Transverse colon (tissue), 4 donors: ENCODE results near the gene BCAR3. TPM values are rescaled to one million over a fixed set of nuclear protein-coding genes. Genes with fewer than 3 reads are reported as not detected.

Source experiments
- DNase-seq: peaks from one replicate; pipeline ENCODE4 v3.0.0-alpha.2; 2019
- H3K27ac ChIP-seq, 4 donors: fragments of 200-600 bp; sonication (generic); 2 replicates each; pipeline ENCODE4 v1.5.1; 2016 to 2018; ENCODE audit warnings: inconsistent platforms in 4 of 4
- H3K27me3 ChIP-seq: fragments of 200-600 bp; sonication (generic); 2 replicates; pipeline ENCODE4 v1.5.1; 2017; ENCODE audit warnings: inconsistent platforms
- H3K36me3 ChIP-seq, 4 donors: fragments of 200-600 bp; sonication (generic); 2 replicates each; pipeline ENCODE4 v1.5.1; 2017 to 2019; ENCODE audit warnings: inconsistent platforms in 4 of 4
- H3K4me1 ChIP-seq, 4 donors: fragments of 200-600 bp; sonication (generic); 2 replicates each; pipeline ENCODE4 v1.5.1; 2017 to 2020; ENCODE audit warnings: inconsistent platforms in 4 of 4
- H3K4me3 ChIP-seq, 4 donors: fragments of 200-600 bp; sonication (generic); 1 replicate in 1 of 4; 2 replicates in 3 of 4; pipeline versions ENCODE4 v1.5.1 to v1.6.1; 2017 to 2019; ENCODE audit warnings: inconsistent platforms in 4 of 4
- H3K9me3 ChIP-seq, 2 donors: fragments of 200-600 bp; sonication (generic); 2 replicates each; pipeline ENCODE4 v1.5.1; 2017 to 2019; ENCODE audit warnings: inconsistent platforms in 2 of 2
- EP300 ChIP-seq: sonication (generic); formaldehyde crosslinking; IDR thresholded peaks from one replicate; pipeline ENCODE4 v1.6.1; 2017; ENCODE audit warnings: antibody characterized with exemption, low read depth
- POLR2A ChIP-seq: fragments of 450-650 bp; IDR thresholded peaks from one replicate; pipeline ENCODE4 v1.6.1; 2016; ENCODE audit warnings: antibody characterized with exemption, mild to moderate bottlenecking, moderate library complexity
- POLR2AphosphoS5 ChIP-seq, 3 donors: sonication (generic); formaldehyde crosslinking; IDR thresholded peaks; one replicate each; pipeline ENCODE4 v1.6.1; 2016; ENCODE audit warnings: antibody characterized with exemption in 3 of 3
- WGBS, 2 donors: methylation state at CpG; one replicate each; pipeline ENCODE4 v1.1.5; 2018; ENCODE audit warnings: low coverage in 1 of 2; 5-methylcytosine and 5-hydroxymethylcytosine counted together
- in situ Hi-C, 4 donors: fragments of 200-750 bp; cut with MboI; loops; one replicate each; pipeline versions ENCODE4 v1.15.0 to v1.15.1; 2017; ENCODE audit warnings: low sequenced_read_pairs in 3 of 4, low pct_ligation_motif_present in 1 of 4, low pct_unique_long_range_greater_than_20kb in 1 of 4
- intact Hi-C: fragments of 100-400 bp; cut with DNase I; formaldehyde crosslinking; loops from one replicate; pipeline ENCODE4 v1.15.1; 2023; ENCODE audit warnings: low total_unique reads
- total RNA-seq, 4 donors: library from RNA; depleted of rRNA; stranded (reverse); fragments of >200 nt; gene quantifications; one replicate each; pipeline ENCODE4 v1.1.0, GENCODE V29; 2016
- TF ChIP-seq, protein P1 (sequence below), 5 experiments: fragments of 200-600 bp in 3 of 5; fragments of 450-650 bp in 2 of 5; sonication (generic) in 3 of 5; IDR thresholded peaks; 1 replicate in 2 of 5; 2 replicates in 3 of 5; pipeline ENCODE4 v1.5.1; 2016 to 2017; ENCODE audit warnings: antibody characterized with exemption in 5 of 5, inconsistent platforms in 3 of 5, mild to moderate bottlenecking in 2 of 5, moderate library complexity in 1 of 5

The BCAR3 gene
- total RNA-seq, 4 donors from 2014 or later = 12.3 to 71.7 (median 40.5) TPM

DNA sequence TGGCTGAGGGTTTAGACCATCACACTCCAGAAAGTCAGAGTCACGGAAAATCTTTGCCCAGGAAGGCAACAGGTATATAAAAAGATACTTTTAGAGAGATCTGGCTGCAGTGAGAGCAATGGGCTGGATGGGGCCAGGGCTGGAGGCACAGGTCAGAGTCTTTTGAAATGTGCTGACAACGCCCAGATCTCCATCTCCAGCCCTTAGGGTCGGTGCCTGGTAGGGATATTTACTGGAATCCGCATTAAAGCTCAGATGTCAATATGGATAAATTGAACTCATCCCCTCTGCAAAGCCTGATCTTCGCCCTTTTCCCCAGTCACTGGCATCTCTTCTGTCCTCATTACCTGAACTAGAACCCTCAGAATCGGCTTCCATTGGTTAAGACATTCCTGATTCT is 82.2 kb downstream of the BCAR3 start:
- Histone ChIP-seq H3K4me3 (no peak overlapping the region), H3K36me3 (no peaks in the 10 kb centered on the region), H3K4me1 (peaks cover 0 to 8% (median 2%) of the 10 kb centered on the region in 4 donors), H3K27me3 (no peaks in the 10 kb centered on the region), H3K9me3 (no peaks in the 10 kb centered on the region), H3K27ac (no peak overlapping the region)
- 95 to 100% methylated on average over 1 to 6 of the region's 6 CpGs for WGBS, 2 donors
- TF ChIP-seq, protein P1, sequence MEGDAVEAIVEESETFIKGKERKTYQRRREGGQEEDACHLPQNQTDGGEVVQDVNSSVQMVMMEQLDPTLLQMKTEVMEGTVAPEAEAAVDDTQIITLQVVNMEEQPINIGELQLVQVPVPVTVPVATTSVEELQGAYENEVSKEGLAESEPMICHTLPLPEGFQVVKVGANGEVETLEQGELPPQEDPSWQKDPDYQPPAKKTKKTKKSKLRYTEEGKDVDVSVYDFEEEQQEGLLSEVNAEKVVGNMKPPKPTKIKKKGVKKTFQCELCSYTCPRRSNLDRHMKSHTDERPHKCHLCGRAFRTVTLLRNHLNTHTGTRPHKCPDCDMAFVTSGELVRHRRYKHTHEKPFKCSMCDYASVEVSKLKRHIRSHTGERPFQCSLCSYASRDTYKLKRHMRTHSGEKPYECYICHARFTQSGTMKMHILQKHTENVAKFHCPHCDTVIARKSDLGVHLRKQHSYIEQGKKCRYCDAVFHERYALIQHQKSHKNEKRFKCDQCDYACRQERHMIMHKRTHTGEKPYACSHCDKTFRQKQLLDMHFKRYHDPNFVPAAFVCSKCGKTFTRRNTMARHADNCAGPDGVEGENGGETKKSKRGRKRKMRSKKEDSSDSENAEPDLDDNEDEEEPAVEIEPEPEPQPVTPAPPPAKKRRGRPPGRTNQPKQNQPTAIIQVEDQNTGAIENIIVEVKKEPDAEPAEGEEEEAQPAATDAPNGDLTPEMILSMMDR (IDR thresholded peaks at IDR 0.05) = no peak
- TF ChIP-seq POLR2A = no peak
- no peak for TF ChIP-seq EP300
- TF ChIP-seq POLR2AphosphoS5 (IDR thresholded peaks at IDR 0.05) = no peak
- in situ Hi-C loops (no loop called here), intact Hi-C loops (no loop called here)
- DNase-seq = no peak

DNA sequence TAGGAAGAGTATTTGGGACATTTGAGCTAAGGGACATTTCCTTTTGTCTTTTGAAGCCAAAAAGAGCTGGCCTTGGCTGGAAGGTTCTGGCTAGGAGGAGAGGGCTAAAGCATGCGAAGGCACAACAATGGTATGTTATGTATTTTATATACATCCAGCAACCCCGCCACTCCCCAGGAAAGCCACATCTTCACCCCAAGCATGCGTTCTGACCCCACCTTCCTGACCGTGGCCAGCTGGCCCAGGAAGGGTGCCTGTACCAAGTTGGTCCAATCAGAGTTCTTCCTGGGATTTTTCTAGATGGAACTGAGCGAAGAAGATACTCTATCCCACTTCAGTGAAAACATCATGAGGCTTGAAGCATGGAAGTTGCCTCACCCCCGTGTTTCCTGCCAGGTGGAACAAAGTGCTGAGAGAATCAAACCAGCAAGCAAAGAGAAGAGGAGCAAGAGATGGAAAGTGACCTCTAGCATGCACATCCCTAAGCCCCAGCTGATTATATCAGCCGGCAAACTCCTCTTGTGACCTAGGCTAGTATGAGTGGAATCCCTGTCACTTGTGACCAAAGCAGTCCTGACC is 82.7 kb downstream of the BCAR3 start:
- in situ Hi-C loops (no loop called here), intact Hi-C loops (no loop called here)
- Histone ChIP-seq H3K4me1 (peaks cover 3 to 14% (median 5%) of the 10 kb centered on the region in 4 donors), H3K27ac (no peak overlapping the region), H3K27me3 (no peaks in the 10 kb centered on the region), H3K9me3 (no peaks in the 10 kb centered on the region), H3K36me3 (no peaks in the 10 kb centered on the region), H3K4me3 (no peak overlapping the region)
- TF ChIP-seq POLR2A (no peak), EP300 (no peak), POLR2AphosphoS5 (IDR thresholded peaks at IDR 0.05) (no peak)
- TF ChIP-seq, protein P1 (IDR thresholded peaks at IDR 0.05) = no peak
- WGBS, 2 donors = 93% methylated on average over 7 of the region's 7 CpGs; no CpG with 5 or more reads in 1 of the 2 donors
- no peak for DNase-seq

DNA sequence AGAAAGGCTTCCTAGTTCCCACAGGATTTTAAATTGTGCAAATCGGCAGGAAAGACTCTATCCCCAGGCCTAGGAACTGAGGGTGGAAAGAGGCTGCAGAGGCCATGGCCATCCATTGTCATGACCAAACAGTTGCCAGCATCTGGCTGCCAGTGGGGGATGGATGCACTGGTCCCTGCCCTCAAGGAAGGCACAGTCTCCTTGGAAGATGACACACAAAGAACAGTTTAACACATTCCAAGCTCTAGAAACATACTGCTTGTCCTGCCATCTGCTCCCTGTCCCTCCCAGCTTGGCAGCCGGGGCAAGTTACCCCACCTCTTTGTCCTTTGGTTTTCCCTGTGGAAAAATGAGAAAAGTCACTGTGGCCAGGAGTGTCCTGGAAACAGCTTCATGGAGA is 83.2 kb downstream of the BCAR3 start:
- WGBS, 2 donors = 88 to 90% methylated on average over 2 of the region's 2 CpGs
- TF ChIP-seq POLR2A (no peak), EP300 (no peak), POLR2AphosphoS5 (IDR thresholded peaks at IDR 0.05) (no peak)
- TF ChIP-seq, protein P1 (IDR thresholded peaks at IDR 0.05) = no peak
- no peaks in the 10 kb centered on the region for H3K36me3 ChIP-seq
- no peak overlapping the region for H3K27ac ChIP-seq
- H3K9me3 ChIP-seq = no peaks in the 10 kb centered on the region
- in situ Hi-C loops = no loop called here
- DNase-seq = no peak
- H3K4me1 ChIP-seq = peaks cover 7 to 19% (median 10%) of the 10 kb centered on the region in 4 donors
- no peak overlapping the region for H3K4me3 ChIP-seq
- no peaks in the 10 kb centered on the region for H3K27me3 ChIP-seq
- intact Hi-C loops = no loop called here

DNA sequence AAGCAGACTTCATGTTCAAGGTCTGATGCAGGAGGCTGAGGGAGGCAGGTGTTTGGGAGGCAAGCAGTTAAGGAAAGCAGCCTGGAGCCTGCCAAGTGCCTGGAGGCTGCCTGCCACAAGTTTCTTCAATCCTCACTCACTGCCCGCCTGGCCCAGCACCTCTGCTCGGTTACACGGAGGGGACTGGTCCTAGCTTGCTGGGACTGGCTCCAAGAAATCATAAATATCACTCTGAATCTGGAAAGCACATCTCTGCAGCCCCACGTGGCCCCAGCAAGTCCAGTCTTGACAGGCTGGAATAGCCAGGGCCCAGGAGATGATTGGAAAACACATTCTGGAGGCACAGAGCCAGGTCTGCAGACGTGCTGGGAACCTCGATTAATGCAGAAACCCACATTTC is 83.9 kb downstream of the BCAR3 start:
- DNase-seq = no peak
- peaks cover 14 to 26% (median 15%) of the 10 kb centered on the region in 4 donors for H3K4me1 ChIP-seq
- intact Hi-C loops = no loop called here
- in situ Hi-C loops = no loop called here
- TF ChIP-seq POLR2AphosphoS5 (IDR thresholded peaks at IDR 0.05) = no peak
- no peak for TF ChIP-seq EP300
- TF ChIP-seq, protein P1 (IDR thresholded peaks at IDR 0.05) = no peak
- TF ChIP-seq POLR2A = no peak
- H3K27me3 ChIP-seq = no peaks in the 10 kb centered on the region
- no peaks in the 10 kb centered on the region for H3K9me3 ChIP-seq
- H3K27ac ChIP-seq = no peak overlapping the region
- no peaks in the 10 kb centered on the region for H3K36me3 ChIP-seq
- 62% methylated on average over 6 of the region's 6 CpGs; no CpG with 5 or more reads in 1 of the 2 donors for WGBS, 2 donors
- no peak overlapping the region for H3K4me3 ChIP-seq
